ENCODE measurements around the gene SLC39A11. TPM values are rescaled to one million over a fixed set of nuclear protein-coding genes. Genes with fewer than 3 reads are reported as not detected.

Gene SLC39A11
- total RNA-seq, 4 donors from 2014 or later: 23.0 to 30.9 (median 27.6) TPM

DNA sequence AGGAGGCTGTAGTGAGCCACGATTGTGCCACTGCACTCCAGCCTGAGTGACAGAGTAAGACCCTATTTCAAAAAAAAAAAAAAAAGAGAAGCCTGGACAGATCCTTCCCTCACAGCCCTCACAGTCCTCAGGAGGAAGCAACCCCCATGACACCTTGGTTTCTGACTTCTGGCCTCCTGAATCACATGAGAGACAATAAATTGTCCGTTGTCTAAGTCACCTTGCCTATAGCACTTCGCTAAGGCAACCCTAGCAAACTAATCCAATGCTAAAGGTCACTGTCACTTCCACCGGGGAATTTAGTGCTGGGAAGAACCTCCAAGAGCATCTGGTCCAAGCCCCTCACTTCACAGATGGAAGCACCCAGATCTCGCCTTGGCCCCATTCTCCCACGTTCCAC, 18.9 kb upstream of the SLC39A11 start:
- WGBS, 2 donors: 85 to 96% methylated on average over 5 to 6 of the region's 6 CpGs
- H3K27me3 ChIP-seq: peaks cover 0 to 6% (median 0%) of the 10 kb centered on the region in 4 donors
- no peaks in the 10 kb centered on the region for H3K4me1 ChIP-seq
- TF ChIP-seq, protein P1, sequence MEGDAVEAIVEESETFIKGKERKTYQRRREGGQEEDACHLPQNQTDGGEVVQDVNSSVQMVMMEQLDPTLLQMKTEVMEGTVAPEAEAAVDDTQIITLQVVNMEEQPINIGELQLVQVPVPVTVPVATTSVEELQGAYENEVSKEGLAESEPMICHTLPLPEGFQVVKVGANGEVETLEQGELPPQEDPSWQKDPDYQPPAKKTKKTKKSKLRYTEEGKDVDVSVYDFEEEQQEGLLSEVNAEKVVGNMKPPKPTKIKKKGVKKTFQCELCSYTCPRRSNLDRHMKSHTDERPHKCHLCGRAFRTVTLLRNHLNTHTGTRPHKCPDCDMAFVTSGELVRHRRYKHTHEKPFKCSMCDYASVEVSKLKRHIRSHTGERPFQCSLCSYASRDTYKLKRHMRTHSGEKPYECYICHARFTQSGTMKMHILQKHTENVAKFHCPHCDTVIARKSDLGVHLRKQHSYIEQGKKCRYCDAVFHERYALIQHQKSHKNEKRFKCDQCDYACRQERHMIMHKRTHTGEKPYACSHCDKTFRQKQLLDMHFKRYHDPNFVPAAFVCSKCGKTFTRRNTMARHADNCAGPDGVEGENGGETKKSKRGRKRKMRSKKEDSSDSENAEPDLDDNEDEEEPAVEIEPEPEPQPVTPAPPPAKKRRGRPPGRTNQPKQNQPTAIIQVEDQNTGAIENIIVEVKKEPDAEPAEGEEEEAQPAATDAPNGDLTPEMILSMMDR (IDR thresholded peaks at IDR 0.05): no peak
- no peak for TF ChIP-seq POLR2A (IDR thresholded peaks at IDR 0.05)
- no peak for DNase-seq
- intact Hi-C loops (cut with DNase I): no loop called here
- no peak overlapping the region for H3K27ac ChIP-seq
- no peaks in the 10 kb centered on the region for H3K9me3 ChIP-seq
- H3K36me3 ChIP-seq: no peaks in the 10 kb centered on the region
- H3K4me3 ChIP-seq: no peak overlapping the region

DNA sequence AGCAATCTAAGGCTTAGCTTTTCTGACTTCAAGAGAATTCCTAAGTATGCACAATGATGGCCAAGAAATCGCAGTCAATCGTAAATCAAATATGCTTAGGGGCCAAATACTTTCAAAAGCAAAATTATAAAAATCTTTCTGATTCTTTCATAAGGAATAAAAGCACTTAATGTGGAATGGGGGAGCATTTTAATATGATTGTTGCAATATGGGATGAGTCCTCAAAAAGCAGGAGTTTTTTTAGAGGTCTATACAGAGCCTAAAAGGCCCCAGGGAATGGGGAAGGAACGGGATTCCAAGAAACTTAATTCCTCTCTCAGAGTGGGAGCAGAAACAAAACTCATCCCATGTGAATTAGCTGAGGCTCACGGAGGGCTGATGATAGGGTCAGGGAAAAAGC, 14.7 kb upstream of the SLC39A11 start:
- H3K4me1 ChIP-seq: no peaks in the 10 kb centered on the region
- H3K27ac ChIP-seq: no peak overlapping the region
- no peak for DNase-seq
- WGBS, 2 donors: 40 to 72% methylated on average over 4 of the region's 4 CpGs
- intact Hi-C loops (cut with DNase I): no loop called here
- TF ChIP-seq POLR2A (IDR thresholded peaks at IDR 0.05): no peak
- TF ChIP-seq, protein P1 (IDR thresholded peaks at IDR 0.05): no peak
- no peaks in the 10 kb centered on the region for H3K36me3 ChIP-seq
- H3K9me3 ChIP-seq: no peaks in the 10 kb centered on the region
- no peak overlapping the region for H3K4me3 ChIP-seq
- H3K27me3 ChIP-seq: no peaks in the 10 kb centered on the region

DNA sequence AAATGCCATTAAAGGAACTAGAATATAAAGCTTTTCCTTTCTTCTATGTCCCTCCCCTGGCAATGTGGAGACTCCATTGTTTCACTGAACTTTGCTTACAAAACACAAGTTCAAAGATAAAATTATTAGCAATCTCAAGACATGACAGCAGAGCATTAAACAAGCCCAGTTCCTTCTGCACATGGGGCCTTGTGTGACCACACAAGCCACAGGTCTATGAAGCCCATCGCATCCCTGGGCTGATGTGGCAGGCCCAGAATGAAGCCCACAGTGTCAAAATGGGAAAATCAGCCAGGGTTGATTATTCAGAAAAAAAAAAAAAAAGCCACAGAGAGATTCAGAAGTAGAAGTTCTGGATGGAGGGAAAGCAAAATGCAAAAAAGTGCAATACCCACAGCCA, 12.9 kb upstream of the SLC39A11 start:
- no peak for DNase-seq
- 80 to 85% methylated on average over 1 of the region's 1 CpG for WGBS, 2 donors
- H3K27me3 ChIP-seq: peaks cover 0 to 2% (median 0%) of the 10 kb centered on the region in 4 donors
- intact Hi-C loops (cut with DNase I): no loop called here
- no peaks in the 10 kb centered on the region for H3K36me3 ChIP-seq
- H3K4me1 ChIP-seq: peaks cover 0 to 5% (median 0%) of the 10 kb centered on the region in 3 donors
- H3K9me3 ChIP-seq: no peaks in the 10 kb centered on the region
- H3K4me3 ChIP-seq: no peak overlapping the region
- TF ChIP-seq POLR2A (IDR thresholded peaks at IDR 0.05): no peak
- TF ChIP-seq, protein P1 (IDR thresholded peaks at IDR 0.05): no peak
- H3K27ac ChIP-seq: no peak overlapping the region

DNA sequence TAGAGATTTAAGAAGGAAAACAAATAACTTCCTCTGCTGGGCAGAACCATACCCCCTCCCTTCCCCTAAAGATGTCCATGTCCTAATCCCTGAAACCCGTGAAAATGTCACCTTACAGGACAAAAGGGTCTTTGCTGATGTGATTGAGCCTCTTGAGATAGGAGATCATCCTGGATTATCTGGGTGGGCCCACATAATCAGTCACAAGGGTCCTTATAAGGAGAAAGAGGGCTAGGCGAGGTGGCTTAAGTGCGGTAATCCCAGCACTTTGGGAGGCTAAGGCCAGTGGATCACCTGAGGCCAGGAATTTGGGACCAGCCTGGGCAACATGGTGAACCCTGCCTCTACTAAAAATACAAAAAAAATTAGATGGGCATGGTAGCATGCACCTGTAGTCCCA, 12.0 kb upstream of the SLC39A11 start:
- H3K4me3 ChIP-seq: no peak overlapping the region
- intact Hi-C loops (cut with DNase I): no loop called here
- H3K27ac ChIP-seq: no peak overlapping the region
- WGBS, 2 donors: 75 to 92% methylated on average over 1 to 3 of the region's 3 CpGs
- no peak for TF ChIP-seq POLR2A (IDR thresholded peaks at IDR 0.05)
- TF ChIP-seq, protein P1 (IDR thresholded peaks at IDR 0.05): no peak
- no peaks in the 10 kb centered on the region for H3K36me3 ChIP-seq
- peaks cover 0 to 8% (median 0%) of the 10 kb centered on the region in 4 donors for H3K27me3 ChIP-seq
- H3K4me1 ChIP-seq: peaks cover 0 to 5% (median 0%) of the 10 kb centered on the region in 3 donors
- no peak for DNase-seq
- H3K9me3 ChIP-seq: no peaks in the 10 kb centered on the region

DNA sequence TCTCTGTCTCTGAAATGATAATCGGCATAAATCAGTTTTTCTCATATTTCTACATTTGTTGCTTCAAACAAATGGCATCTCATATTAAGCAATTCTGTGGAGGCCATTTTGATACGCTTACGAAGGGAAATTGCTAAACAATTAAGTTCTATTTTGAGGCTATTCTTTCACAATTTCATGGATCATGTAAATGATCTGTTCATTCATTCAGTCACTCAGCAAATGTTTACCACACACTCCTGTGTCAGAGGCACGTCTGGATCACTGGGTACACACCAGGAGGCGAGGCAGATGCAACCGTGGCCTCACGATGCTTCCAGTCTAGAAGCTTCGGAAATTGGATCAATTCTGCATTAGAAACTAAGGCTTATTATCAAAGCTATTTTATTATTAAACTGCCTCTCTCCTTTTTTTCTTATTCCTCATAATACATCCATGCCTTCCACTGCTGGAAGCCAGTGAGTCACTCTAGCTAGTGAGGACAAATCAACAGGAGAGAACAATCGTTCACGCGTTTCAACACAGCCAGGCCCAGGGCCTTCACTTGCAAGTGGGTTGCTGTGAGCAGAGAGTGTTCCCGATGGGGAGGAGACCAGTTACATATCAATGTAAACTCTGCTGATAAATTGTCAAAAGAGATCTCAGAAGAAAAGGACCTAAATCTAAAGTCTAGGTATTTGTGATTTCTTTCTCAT, 11.3 kb upstream of the SLC39A11 start:
- intact Hi-C loops (cut with DNase I): no loop called here
- Histone ChIP-seq H3K9me3 (no peaks in the 10 kb centered on the region), H3K27ac (no peak overlapping the region), H3K27me3 (peaks cover 0 to 15% (median 0%) of the 10 kb centered on the region in 4 donors), H3K36me3 (no peaks in the 10 kb centered on the region), H3K4me3 (no peak overlapping the region), H3K4me1 (peaks cover 0 to 5% (median 0%) of the 10 kb centered on the region in 3 donors)
- WGBS, 2 donors: 39 to 49% methylated on average over 12 of the region's 12 CpGs
- TF ChIP-seq, protein P1 (IDR thresholded peaks at IDR 0.05): no peak
- no peak for TF ChIP-seq POLR2A (IDR thresholded peaks at IDR 0.05)
- DNase-seq: no peak

Data from esophagus squamous epithelium (tissue), 5 donors.